Endodermal cell (in vitro differentiated cells): Measurements from ENCODE around the gene FCRLB. TPM values are rescaled to one million over a fixed set of nuclear protein-coding genes. Genes with fewer than 3 reads are reported as not detected.

ENCODE experiments used
- DNase-seq: peaks from one replicate; pipeline ENCODE4 v3.0.0-alpha.2; 2017
- H3K27ac ChIP-seq: 2 replicates; pipeline ENCODE4 v1.5.1; 2013; ENCODE audit warnings: mild to moderate bottlenecking, low read depth, low read length, moderate library complexity
- H3K27me3 ChIP-seq: 2 replicates; pipeline ENCODE4 v1.6.1; 2013; ENCODE audit warnings: mild to moderate bottlenecking, low read length, moderate library complexity; ENCODE audit not compliant: insufficient read depth, control insufficient read depth, poor library complexity, severe bottlenecking
- H3K36me3 ChIP-seq: 2 replicates; pipeline ENCODE4 v1.7.0; 2013; ENCODE audit warnings: mild to moderate bottlenecking, low read length, moderate library complexity; ENCODE audit not compliant: control insufficient read depth, insufficient read depth
- H3K4me1 ChIP-seq: one replicate; pipeline ENCODE4 v1.7.0; 2013; ENCODE audit warnings: low read length; ENCODE audit not compliant: control insufficient read depth, insufficient read depth
- H3K4me3 ChIP-seq: 2 replicates; pipeline ENCODE4 v1.5.1; 2013; ENCODE audit warnings: mild to moderate bottlenecking, low read length, moderate library complexity
- H3K9ac ChIP-seq: 2 replicates; pipeline ENCODE4 v1.6.1; 2013; ENCODE audit warnings: mild to moderate bottlenecking, low read length, moderate library complexity; ENCODE audit not compliant: poor library complexity, severe bottlenecking; ENCODE audit errors: extremely low read depth
- H3K9me3 ChIP-seq: 2 replicates; pipeline ENCODE4 v1.6.1; 2013; ENCODE audit warnings: mild to moderate bottlenecking, low read length, moderate library complexity; ENCODE audit not compliant: control insufficient read depth
- H3K27ac Mint-ChIP-seq: 2 replicates; pipeline ENCODE4 v1.8.0; 2020; ENCODE audit warnings: mixed read lengths
- H3K27me3 Mint-ChIP-seq: 2 replicates; pipeline ENCODE4 v1.8.0; 2021; ENCODE audit warnings: mild to moderate bottlenecking, mixed read lengths; ENCODE audit not compliant: insufficient read depth
- H3K36me3 Mint-ChIP-seq: 2 replicates; pipeline ENCODE4 v1.8.0; 2020; ENCODE audit warnings: low read depth, mixed read lengths
- H3K4me1 Mint-ChIP-seq: 2 replicates; pipeline ENCODE4 v1.8.0; 2020; ENCODE audit warnings: mixed read lengths
- H3K4me3 Mint-ChIP-seq: 2 replicates; pipeline ENCODE4 v1.8.0; 2020; ENCODE audit warnings: mild to moderate bottlenecking, moderate library complexity, mixed read lengths
- H3K9me3 Mint-ChIP-seq: 2 replicates; pipeline ENCODE4 v1.8.0; 2020; ENCODE audit warnings: mild to moderate bottlenecking, mixed read lengths
- WGBS, 2 experiments: methylation state at CpG; one replicate each; pipeline versions ENCODE4 v1.1.5 to v1.1.7; 2013; ENCODE audit warnings: missing lambda C conversion rate in 2 of 2, mixed read lengths in 1 of 2; ENCODE audit not compliant: insufficient coverage in 1 of 2, insufficient read length in 1 of 2; 5-methylcytosine and 5-hydroxymethylcytosine counted together
- total RNA-seq, 2 donors: library from RNA; stranded (reverse); fragmentation: NEBNext Ultra II Directional in 1 of 2; extraction: Animal tissue kit (Norgen Biotek cat#: 25700) in 1 of 2; gene quantifications; 2 replicates in 1 of 2; 3 replicates in 1 of 2; pipeline ENCODE4 v1.2.1, GENCODE V29; 2021
- TF ChIP-seq, protein P1 (sequence below): fragments of 200-600 bp; sonication (generic); conservative IDR thresholded peaks from 2 replicates; pipeline ENCODE4 v1.5.0; 2021; ENCODE audit warnings: antibody characterized with exemption, mild to moderate bottlenecking

FCRLB gene
- total RNA-seq, 2 donors from 2014 or later: 0.22 to 0.51 TPM

DNA sequence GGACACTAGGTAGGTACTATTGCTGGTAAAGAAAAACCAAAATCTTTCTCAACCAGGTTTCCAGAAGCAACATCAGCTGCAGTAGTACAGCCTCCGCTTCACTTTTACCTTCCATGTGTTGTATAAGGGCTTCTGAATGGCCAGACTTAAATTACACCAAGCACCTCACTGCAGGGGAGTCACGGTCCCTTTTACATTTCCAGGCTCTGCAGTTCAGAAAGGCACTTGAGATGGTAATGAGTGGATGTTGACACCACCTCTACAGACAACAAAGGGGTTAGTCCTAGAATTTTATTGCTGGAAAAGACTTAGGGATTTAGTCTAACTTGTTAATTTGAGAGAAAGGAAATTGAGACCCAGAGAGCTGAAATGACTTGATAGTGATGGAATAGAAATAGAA lies 16.3 kb downstream of the FCRLB start:
- WGBS, 2 experiments: 62% methylated on average over 2 of the region's 2 CpGs; no CpG with 5 or more reads in 1 of the 2 experiments
- H3K27me3 ChIP-seq: peaks cover 12% of the 10 kb centered on the region
- peak; percentile 62 for DNase-seq
- H3K36me3 ChIP-seq: no peaks in the 10 kb centered on the region
- H3K4me3 ChIP-seq: no peak overlapping the region
- Mint-ChIP-seq H3K27me3 (peaks cover 23% of the 10 kb centered on the region), H3K36me3 (no peaks in the 10 kb centered on the region), H3K27ac (no peak overlapping the region), H3K4me3 (no peak overlapping the region), H3K9me3 (no peaks in the 10 kb centered on the region), H3K4me1 (peaks cover 21% of the 10 kb centered on the region)
- H3K4me1 ChIP-seq: peaks cover 9% of the 10 kb centered on the region
- TF ChIP-seq, protein P1, sequence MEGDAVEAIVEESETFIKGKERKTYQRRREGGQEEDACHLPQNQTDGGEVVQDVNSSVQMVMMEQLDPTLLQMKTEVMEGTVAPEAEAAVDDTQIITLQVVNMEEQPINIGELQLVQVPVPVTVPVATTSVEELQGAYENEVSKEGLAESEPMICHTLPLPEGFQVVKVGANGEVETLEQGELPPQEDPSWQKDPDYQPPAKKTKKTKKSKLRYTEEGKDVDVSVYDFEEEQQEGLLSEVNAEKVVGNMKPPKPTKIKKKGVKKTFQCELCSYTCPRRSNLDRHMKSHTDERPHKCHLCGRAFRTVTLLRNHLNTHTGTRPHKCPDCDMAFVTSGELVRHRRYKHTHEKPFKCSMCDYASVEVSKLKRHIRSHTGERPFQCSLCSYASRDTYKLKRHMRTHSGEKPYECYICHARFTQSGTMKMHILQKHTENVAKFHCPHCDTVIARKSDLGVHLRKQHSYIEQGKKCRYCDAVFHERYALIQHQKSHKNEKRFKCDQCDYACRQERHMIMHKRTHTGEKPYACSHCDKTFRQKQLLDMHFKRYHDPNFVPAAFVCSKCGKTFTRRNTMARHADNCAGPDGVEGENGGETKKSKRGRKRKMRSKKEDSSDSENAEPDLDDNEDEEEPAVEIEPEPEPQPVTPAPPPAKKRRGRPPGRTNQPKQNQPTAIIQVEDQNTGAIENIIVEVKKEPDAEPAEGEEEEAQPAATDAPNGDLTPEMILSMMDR: no peak
- no peak overlapping the region for H3K9ac ChIP-seq
- H3K27ac ChIP-seq: no peak overlapping the region
- H3K9me3 ChIP-seq: no peaks in the 10 kb centered on the region

- Mint-ChIP-seq H3K36me3 (no peaks in the 10 kb centered on the region), H3K4me1 (peaks cover 17% of the 10 kb centered on the region), H3K9me3 (no peaks in the 10 kb centered on the region), H3K27me3 (peaks cover 14% of the 10 kb centered on the region), H3K4me3 (no peak overlapping the region), H3K27ac (no peak overlapping the region)
- DNase-seq: peak; percentile 70
- Histone ChIP-seq H3K27ac (no peak overlapping the region), H3K4me3 (no peak overlapping the region), H3K27me3 (peaks cover 3% of the 10 kb centered on the region), H3K4me1 (peaks cover 8% of the 10 kb centered on the region), H3K36me3 (no peaks in the 10 kb centered on the region), H3K9ac (no peak overlapping the region), H3K9me3 (no peaks in the 10 kb centered on the region)
- TF ChIP-seq, protein P1: peak; percentile 74
- WGBS, 2 experiments: 90 to 95% methylated on average over 4 of the region's 4 CpGs
Measured at GRCh38 chr1:161738627-161739287, 17.4 kb downstream of the FCRLB start.

DNA sequence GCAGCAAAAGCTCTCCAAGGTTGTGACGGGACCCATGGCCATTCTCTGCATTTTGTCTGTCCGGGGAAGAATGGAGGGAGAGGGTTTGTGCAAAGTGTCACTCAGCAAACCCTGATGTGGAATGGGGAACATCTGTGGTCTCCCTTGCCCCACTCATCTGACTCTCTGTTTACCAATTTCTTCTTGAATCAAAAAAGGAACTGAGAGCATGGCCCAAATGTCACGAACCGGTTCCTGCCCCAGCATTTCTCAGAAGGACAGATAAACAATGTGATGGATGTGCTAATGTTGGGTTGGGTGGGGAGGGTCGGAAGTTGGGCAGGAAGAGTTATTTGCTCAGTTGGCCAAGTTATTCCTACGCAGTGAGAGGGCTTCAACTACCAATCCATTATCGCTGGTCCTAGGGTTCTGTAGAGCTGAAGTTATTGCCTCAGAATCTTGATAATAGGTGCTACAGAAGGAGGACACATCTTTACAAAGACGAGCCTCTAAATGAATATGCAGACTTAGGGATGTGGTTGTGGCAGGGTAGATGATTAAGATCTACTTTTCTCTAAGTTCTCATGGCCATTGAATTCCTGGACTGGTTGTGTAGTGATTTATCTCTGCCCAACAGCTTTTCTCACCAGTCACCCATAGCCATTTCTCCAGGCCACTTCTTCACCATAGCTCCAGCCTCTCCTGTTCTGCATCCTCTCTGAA lies 18.7 kb downstream of the FCRLB start:
- H3K4me1 Mint-ChIP-seq: peaks cover 17% of the 10 kb centered on the region
- Histone ChIP-seq H3K9ac (no peak overlapping the region), H3K9me3 (no peaks in the 10 kb centered on the region), H3K4me3 (no peak overlapping the region), H3K36me3 (no peaks in the 10 kb centered on the region), H3K4me1 (peaks cover 8% of the 10 kb centered on the region), H3K27ac (no peak overlapping the region), H3K27me3 (no peaks in the 10 kb centered on the region)
- DNase-seq: no peak
- TF ChIP-seq, protein P1: no peak
- no peak overlapping the region for H3K27ac Mint-ChIP-seq
- H3K36me3 Mint-ChIP-seq: no peaks in the 10 kb centered on the region
- WGBS, 2 experiments: 87 to 94% methylated on average over 4 to 8 of the region's 8 CpGs
- no peak overlapping the region for H3K4me3 Mint-ChIP-seq
- peaks cover 8% of the 10 kb centered on the region for H3K27me3 Mint-ChIP-seq
- H3K9me3 Mint-ChIP-seq: no peaks in the 10 kb centered on the region
